Left ventricle myocardium superior (tissue), 1 donor: ENCODE data around the gene CRACR2A. TPM values are rescaled to one million over a fixed set of nuclear protein-coding genes. Genes with fewer than 3 reads are reported as not detected.

Experiments used
- ATAC-seq: fragments of 200-7000 bp; cut with Tn5 transposase; one replicate; pipeline ENCODE4 v1.9.1; 2020; ENCODE audit warnings: mild to moderate bottlenecking, moderate library complexity
- DNase-seq: peaks from one replicate; pipeline ENCODE4 v3.0.0-alpha.2; 2020
- intact Hi-C: fragments of 100-400 bp; cut with micrococcal nuclease; formaldehyde crosslinking; loops from one replicate; pipeline ENCODE4 v1.11.0; 2022
- total RNA-seq: library from RNA; stranded (reverse); fragmentation: NEBNext Ultra II Directional; extraction: Animal tissue kit (Norgen Biotek cat#: 25700); gene quantifications from one replicate; pipeline ENCODE4 v1.2.1, GENCODE V29; 2021
- donor health status: DM: no; HTN: yes; CAD: no; lungs with severe emphysema.

CRACR2A gene
- total RNA-seq, 1 donor from 2014 or later, result 2.5 TPM

GRCh38 chr12:3667485-3667884, 85.4 kb downstream of the CRACR2A start:
- intact Hi-C loops, result no loop called here
- ATAC-seq (no peak), DNase-seq (no peak)

- no peak for ATAC-seq
- DNase-seq, result no peak
- intact Hi-C loops, result no loop called here
Measured at GRCh38 chr12:3666441-3666840, 86.5 kb downstream of the CRACR2A start.

- DNase-seq (no peak), ATAC-seq (no peak)
- intact Hi-C loops, result no loop called here
Measured at GRCh38 chr12:3662521-3662921, 90.4 kb downstream of the CRACR2A start.

GRCh38 chr12:3661028-3661427, 91.9 kb downstream of the CRACR2A start:
- no peak for ATAC-seq
- DNase-seq, result no peak
- intact Hi-C loops, result no loop called here

- intact Hi-C loops, result no loop called here
- peak; percentile 67 for ATAC-seq
- peak; percentile 43 for DNase-seq
Measured at GRCh38 chr12:3658327-3659163, 94.4 kb downstream of the CRACR2A start.

GRCh38 chr12:3656946-3657622, 95.8 kb downstream of the CRACR2A start:
- intact Hi-C loops, result no loop called here
- no peak for ATAC-seq
- no peak for DNase-seq

- intact Hi-C loops, result no loop called here
- DNase-seq (no peak), ATAC-seq (peak; percentile 54)
Measured at GRCh38 chr12:3655328-3655900, 97.5 kb downstream of the CRACR2A start.

GRCh38 chr12:3651585-3652424, 101.1 kb downstream of the CRACR2A start:
- no peak for DNase-seq
- intact Hi-C loops, result no loop called here
- ATAC-seq, result no peak

GRCh38 chr12:3647504-3647903, 105.4 kb downstream of the CRACR2A start:
- intact Hi-C loops, result no loop called here
- no peak for ATAC-seq
- no peak for DNase-seq

- DNase-seq (no peak), ATAC-seq (peak; percentile 49)
- intact Hi-C loops, result no loop called here
Measured at GRCh38 chr12:3646561-3647241, 106.2 kb downstream of the CRACR2A start.

- intact Hi-C loops, result no loop called here
- DNase-seq, result no peak
- no peak for ATAC-seq
Measured at GRCh38 chr12:3645091-3645490, 107.8 kb downstream of the CRACR2A start.

- intact Hi-C loops, result no loop called here
- DNase-seq (no peak), ATAC-seq (no peak)
Measured at GRCh38 chr12:3644104-3644503, 108.8 kb downstream of the CRACR2A start.

GRCh38 chr12:3641428-3642018, 111.4 kb downstream of the CRACR2A start:
- DNase-seq (no peak), ATAC-seq (peak; percentile 23)
- intact Hi-C loops, result no loop called here

GRCh38 chr12:3636328-3636727, 116.6 kb downstream of the CRACR2A start:
- ATAC-seq (no peak), DNase-seq (no peak)
- intact Hi-C loops, result no loop called here

- ATAC-seq, result no peak
- DNase-seq, result no peak
- intact Hi-C loops, result no loop called here
Measured at GRCh38 chr12:3634348-3634747, 118.6 kb downstream of the CRACR2A start.

- DNase-seq (no peak), ATAC-seq (no peak)
- intact Hi-C loops, result no loop called here
Measured at GRCh38 chr12:3633396-3633795, 119.5 kb downstream of the CRACR2A start.

- intact Hi-C loops, result no loop called here
- ATAC-seq (no peak), DNase-seq (no peak)
Measured at GRCh38 chr12:3632754-3633153, 120.2 kb downstream of the CRACR2A start.

GRCh38 chr12:3632256-3632655, 120.7 kb downstream of the CRACR2A start:
- intact Hi-C loops, result no loop called here
- no peak for DNase-seq
- ATAC-seq, result no peak

- no peak for DNase-seq
- intact Hi-C loops, result no loop called here
- no peak for ATAC-seq
Measured at GRCh38 chr12:3631759-3632158, 121.2 kb downstream of the CRACR2A start.
